ENCODE results near the gene APOL4.

APOL4 gene

GRCh38 chr22:36185828-36186624, 15.6 kb downstream of the APOL4 start:
- Histone ChIP-seq H3K27ac (ENCODE audit: insufficient read depth, low read depth, low read length, poor library complexity, severe bottlenecking) (no peak overlapping the region), H3K36me3 (ENCODE audit: control insufficient read depth, insufficient read depth, low read length) (no peaks in the 10 kb centered on the region)
- WGBS, 2 experiments: 90 to 92% methylated on average over 14 of the region's 14 CpGs

GRCh38 chr22:36184433-36185025, 17.1 kb downstream of the APOL4 start:
- no peak overlapping the region for H3K4me3 ChIP-seq (ENCODE audit: insufficient read depth, low read depth, low read length)
- H3K27ac ChIP-seq (ENCODE audit: insufficient read depth, low read depth, low read length, poor library complexity, severe bottlenecking): no peak overlapping the region
- no peaks in the 10 kb centered on the region for H3K9me3 ChIP-seq (ENCODE audit: control insufficient read depth, low read length)
- WGBS, 2 experiments: 75 to 84% methylated on average over 9 to 10 of the region's 10 CpGs
- H3K36me3 ChIP-seq (ENCODE audit: control insufficient read depth, insufficient read depth, low read length): no peaks in the 10 kb centered on the region
- H3K4me1 ChIP-seq (ENCODE audit: control insufficient read depth, insufficient read depth, low read length): no peaks in the 10 kb centered on the region
- no peaks in the 10 kb centered on the region for H3K27me3 ChIP-seq (ENCODE audit: control insufficient read depth, insufficient read depth, low read length, poor library complexity, severe bottlenecking)

More at GRCh38 chr22:36185828-36186624, 15.6 kb downstream of the APOL4 start:
- Histone ChIP-seq H3K4me1 (ENCODE audit: control insufficient read depth, insufficient read depth, low read length) (no peaks in the 10 kb centered on the region), H3K27me3 (ENCODE audit: control insufficient read depth, insufficient read depth, low read length, poor library complexity, severe bottlenecking) (no peaks in the 10 kb centered on the region), H3K9me3 (ENCODE audit: control insufficient read depth, low read length) (no peaks in the 10 kb centered on the region), H3K4me3 (ENCODE audit: insufficient read depth, low read depth, low read length) (no peak overlapping the region)

GRCh38 chr22:36183446-36183845, 18.2 kb downstream of the APOL4 start:
- no peaks in the 10 kb centered on the region for H3K4me1 ChIP-seq (ENCODE audit: control insufficient read depth, insufficient read depth, low read length)
- WGBS, 2 experiments: 95% methylated on average over 7 of the region's 7 CpGs
- no peak overlapping the region for H3K4me3 ChIP-seq (ENCODE audit: insufficient read depth, low read depth, low read length)
- no peaks in the 10 kb centered on the region for H3K27me3 ChIP-seq (ENCODE audit: control insufficient read depth, insufficient read depth, low read length, poor library complexity, severe bottlenecking)
- no peaks in the 10 kb centered on the region for H3K9me3 ChIP-seq (ENCODE audit: control insufficient read depth, low read length)
- H3K36me3 ChIP-seq (ENCODE audit: control insufficient read depth, insufficient read depth, low read length): no peaks in the 10 kb centered on the region
- H3K27ac ChIP-seq (ENCODE audit: insufficient read depth, low read depth, low read length, poor library complexity, severe bottlenecking): no peak overlapping the region

GRCh38 chr22:36182857-36183256, 18.8 kb downstream of the APOL4 start:
- Histone ChIP-seq H3K4me3 (ENCODE audit: insufficient read depth, low read depth, low read length) (no peak overlapping the region), H3K36me3 (ENCODE audit: control insufficient read depth, insufficient read depth, low read length) (no peaks in the 10 kb centered on the region), H3K9me3 (ENCODE audit: control insufficient read depth, low read length) (no peaks in the 10 kb centered on the region), H3K27me3 (ENCODE audit: control insufficient read depth, insufficient read depth, low read length, poor library complexity, severe bottlenecking) (no peaks in the 10 kb centered on the region), H3K4me1 (ENCODE audit: control insufficient read depth, insufficient read depth, low read length) (no peaks in the 10 kb centered on the region), H3K27ac (ENCODE audit: insufficient read depth, low read depth, low read length, poor library complexity, severe bottlenecking) (no peak overlapping the region)
- WGBS, 2 experiments: 95% methylated on average over 6 of the region's 6 CpGs

- 90% methylated on average over 7 of the region's 7 CpGs for WGBS, 2 experiments
- Histone ChIP-seq H3K36me3 (ENCODE audit: control insufficient read depth, insufficient read depth, low read length) (no peaks in the 10 kb centered on the region), H3K27ac (ENCODE audit: insufficient read depth, low read depth, low read length, poor library complexity, severe bottlenecking) (no peak overlapping the region), H3K9me3 (ENCODE audit: control insufficient read depth, low read length) (no peaks in the 10 kb centered on the region), H3K4me1 (ENCODE audit: control insufficient read depth, insufficient read depth, low read length) (no peaks in the 10 kb centered on the region), H3K4me3 (ENCODE audit: insufficient read depth, low read depth, low read length) (no peak overlapping the region), H3K27me3 (ENCODE audit: control insufficient read depth, insufficient read depth, low read length, poor library complexity, severe bottlenecking) (no peaks in the 10 kb centered on the region)
Measured at GRCh38 chr22:36182056-36182455, 19.6 kb downstream of the APOL4 start.

- Histone ChIP-seq H3K27ac (ENCODE audit: insufficient read depth, low read depth, low read length, poor library complexity, severe bottlenecking) (no peak overlapping the region), H3K4me1 (ENCODE audit: control insufficient read depth, insufficient read depth, low read length) (no peaks in the 10 kb centered on the region), H3K9me3 (ENCODE audit: control insufficient read depth, low read length) (no peaks in the 10 kb centered on the region), H3K36me3 (ENCODE audit: control insufficient read depth, insufficient read depth, low read length) (no peaks in the 10 kb centered on the region), H3K4me3 (ENCODE audit: insufficient read depth, low read depth, low read length) (no peak overlapping the region), H3K27me3 (ENCODE audit: control insufficient read depth, insufficient read depth, low read length, poor library complexity, severe bottlenecking) (no peaks in the 10 kb centered on the region)
- WGBS, 2 experiments: 93 to 94% methylated on average over 6 of the region's 6 CpGs
Measured at GRCh38 chr22:36180928-36181327, 20.7 kb downstream of the APOL4 start.

GRCh38 chr22:36180038-36180880, 21.4 kb downstream of the APOL4 start:
- no peak overlapping the region for H3K4me3 ChIP-seq (ENCODE audit: insufficient read depth, low read depth, low read length)
- H3K36me3 ChIP-seq (ENCODE audit: control insufficient read depth, insufficient read depth, low read length): no peaks in the 10 kb centered on the region
- 76% methylated on average over 22 of the region's 22 CpGs for WGBS, 2 experiments

GRCh38 chr22:36177160-36177559, 24.4 kb downstream of the APOL4 start:
- Histone ChIP-seq H3K4me3 (ENCODE audit: insufficient read depth, low read depth, low read length) (no peak overlapping the region), H3K4me1 (ENCODE audit: control insufficient read depth, insufficient read depth, low read length) (no peaks in the 10 kb centered on the region), H3K27me3 (ENCODE audit: control insufficient read depth, insufficient read depth, low read length, poor library complexity, severe bottlenecking) (no peaks in the 10 kb centered on the region), H3K36me3 (ENCODE audit: control insufficient read depth, insufficient read depth, low read length) (no peaks in the 10 kb centered on the region), H3K27ac (ENCODE audit: insufficient read depth, low read depth, low read length, poor library complexity, severe bottlenecking) (no peak overlapping the region), H3K9me3 (ENCODE audit: control insufficient read depth, low read length) (no peaks in the 10 kb centered on the region)
- WGBS, 2 experiments: 86 to 87% methylated on average over 3 of the region's 3 CpGs

More at GRCh38 chr22:36180038-36180880, 21.4 kb downstream of the APOL4 start:
- no peaks in the 10 kb centered on the region for H3K9me3 ChIP-seq (ENCODE audit: control insufficient read depth, low read length)
- no peaks in the 10 kb centered on the region for H3K4me1 ChIP-seq (ENCODE audit: control insufficient read depth, insufficient read depth, low read length)
- H3K27ac ChIP-seq (ENCODE audit: insufficient read depth, low read depth, low read length, poor library complexity, severe bottlenecking): no peak overlapping the region
- no peaks in the 10 kb centered on the region for H3K27me3 ChIP-seq (ENCODE audit: control insufficient read depth, insufficient read depth, low read length, poor library complexity, severe bottlenecking)

- Histone ChIP-seq H3K4me1 (ENCODE audit: control insufficient read depth, insufficient read depth, low read length) (no peaks in the 10 kb centered on the region), H3K27ac (ENCODE audit: insufficient read depth, low read depth, low read length, poor library complexity, severe bottlenecking) (no peak overlapping the region), H3K9me3 (ENCODE audit: control insufficient read depth, low read length) (no peaks in the 10 kb centered on the region), H3K36me3 (ENCODE audit: control insufficient read depth, insufficient read depth, low read length) (no peaks in the 10 kb centered on the region), H3K4me3 (ENCODE audit: insufficient read depth, low read depth, low read length) (no peak overlapping the region), H3K27me3 (ENCODE audit: control insufficient read depth, insufficient read depth, low read length, poor library complexity, severe bottlenecking) (no peaks in the 10 kb centered on the region)
- WGBS, 2 experiments: 49 to 58% methylated on average over 1 of the region's 1 CpG
Measured at GRCh38 chr22:36175892-36176291, 25.7 kb downstream of the APOL4 start.

GRCh38 chr22:36171941-36172340, 29.7 kb downstream of the APOL4 start:
- H3K4me1 ChIP-seq (ENCODE audit: control insufficient read depth, insufficient read depth, low read length): no peaks in the 10 kb centered on the region
- 55 to 68% methylated on average over 3 of the region's 3 CpGs for WGBS, 2 experiments

More at GRCh38 chr22:36171941-36172340, 29.7 kb downstream of the APOL4 start:
- H3K27me3 ChIP-seq (ENCODE audit: control insufficient read depth, insufficient read depth, low read length, poor library complexity, severe bottlenecking): no peaks in the 10 kb centered on the region
- H3K27ac ChIP-seq (ENCODE audit: insufficient read depth, low read depth, low read length, poor library complexity, severe bottlenecking): no peak overlapping the region
- no peak overlapping the region for H3K4me3 ChIP-seq (ENCODE audit: insufficient read depth, low read depth, low read length)
- H3K36me3 ChIP-seq (ENCODE audit: control insufficient read depth, insufficient read depth, low read length): no peaks in the 10 kb centered on the region
- H3K9me3 ChIP-seq (ENCODE audit: control insufficient read depth, low read length): no peaks in the 10 kb centered on the region

Measured in ectodermal cell (in vitro differentiated cells).